ENCODE measurements around the gene GPR162. TPM values are rescaled to one million over a fixed set of nuclear protein-coding genes. Genes with fewer than 3 reads are reported as not detected.

GPR162 gene
- total and polyA plus RNA-seq, 2 of the 4 experiments (the other 2 are of a cell fraction): 2.9 to 6.0 TPM

DNA sequence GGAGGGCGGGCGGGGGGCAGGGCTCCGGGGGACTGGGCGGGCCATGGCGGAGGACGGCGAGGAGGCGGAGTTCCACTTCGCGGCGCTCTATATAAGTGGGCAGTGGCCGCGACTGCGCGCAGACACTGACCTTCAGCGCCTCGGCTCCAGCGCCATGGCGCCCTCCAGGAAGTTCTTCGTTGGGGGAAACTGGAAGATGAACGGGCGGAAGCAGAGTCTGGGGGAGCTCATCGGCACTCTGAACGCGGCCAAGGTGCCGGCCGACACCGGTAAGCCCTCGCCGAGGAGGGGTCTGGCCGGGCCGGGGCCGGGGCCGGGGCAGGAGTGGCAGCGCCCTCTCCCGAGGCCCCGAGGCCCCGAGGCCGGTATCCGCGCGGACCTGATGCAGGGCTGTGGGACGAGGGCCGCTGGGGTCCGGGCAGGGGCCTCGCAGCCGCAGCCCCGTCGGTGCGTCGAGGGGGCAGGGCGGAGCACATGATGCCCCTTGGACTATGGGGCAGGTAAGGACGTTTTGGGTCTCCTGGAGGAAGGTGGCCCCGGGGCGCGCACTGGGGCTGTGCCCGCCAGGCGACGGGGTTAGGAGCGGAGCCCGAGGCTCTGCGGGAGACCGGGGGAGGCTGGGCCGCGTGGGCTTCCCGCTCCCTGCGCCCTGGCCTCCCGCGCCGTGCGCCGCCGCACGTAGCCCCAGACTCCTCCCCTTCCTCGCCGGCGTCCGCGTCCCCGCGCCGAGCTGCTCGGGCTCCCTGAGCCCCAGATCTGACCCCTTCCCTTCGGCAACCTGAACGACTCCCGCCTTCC, 46.0 kb downstream of the GPR162 start, which contains the start of gene TPI1 (continued):
- TF ChIP-seq RAD21 (IDR thresholded peaks at IDR 0.05; ENCODE audit: low read length) (no peak), RCOR1 (IDR thresholded peaks at IDR 0.05; ENCODE audit: insufficient replicate concordance, low read length) (no peak), CEBPB (IDR thresholded peaks at IDR 0.05; ENCODE audit: low read depth, low read length) (no peak)

Measured in IMR-90 (cell line).